ENCODE data around the gene TRMU.

Gene TRMU

DNA sequence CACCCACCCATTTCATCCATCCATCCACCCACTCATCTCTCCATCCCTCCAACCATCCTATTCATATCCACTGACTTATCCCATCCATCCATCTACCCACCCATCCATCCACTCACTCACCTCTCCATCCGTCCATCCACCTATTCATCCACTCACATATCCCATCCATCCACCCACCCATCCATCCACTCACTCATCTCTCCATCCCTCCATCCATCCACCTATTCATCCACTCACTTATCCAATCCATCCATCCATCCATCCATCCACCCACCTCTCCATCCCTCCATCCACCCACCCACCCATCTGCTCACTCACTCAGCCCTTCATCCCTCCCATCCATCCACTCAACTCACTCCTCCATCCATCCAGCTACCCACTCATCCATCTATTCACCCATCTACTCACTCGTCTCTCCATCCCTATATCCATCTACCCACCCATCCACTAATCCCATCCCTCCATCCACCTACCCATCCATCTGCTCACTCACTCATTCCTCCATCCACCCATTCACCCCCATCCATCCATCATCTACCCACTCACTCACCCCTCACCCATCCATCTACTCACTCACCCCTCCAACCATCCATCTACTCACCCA, 36.2 kb downstream of the TRMU start:
- Histone ChIP-seq H3K4me3 (ENCODE audit: low read depth, low read length) (no peak overlapping the region), H3K27me3 (replicated peaks) (no peaks in the 10 kb centered on the region), H3K36me3 (replicated peaks) (no peaks in the 10 kb centered on the region), H3K27ac (no peak overlapping the region)
- in situ Hi-C loops (cut with HindIII; ENCODE audit: low pct_ligation_motif_present, low sequenced_read_pairs) = no loop called here
- TF ChIP-seq, protein P1, sequence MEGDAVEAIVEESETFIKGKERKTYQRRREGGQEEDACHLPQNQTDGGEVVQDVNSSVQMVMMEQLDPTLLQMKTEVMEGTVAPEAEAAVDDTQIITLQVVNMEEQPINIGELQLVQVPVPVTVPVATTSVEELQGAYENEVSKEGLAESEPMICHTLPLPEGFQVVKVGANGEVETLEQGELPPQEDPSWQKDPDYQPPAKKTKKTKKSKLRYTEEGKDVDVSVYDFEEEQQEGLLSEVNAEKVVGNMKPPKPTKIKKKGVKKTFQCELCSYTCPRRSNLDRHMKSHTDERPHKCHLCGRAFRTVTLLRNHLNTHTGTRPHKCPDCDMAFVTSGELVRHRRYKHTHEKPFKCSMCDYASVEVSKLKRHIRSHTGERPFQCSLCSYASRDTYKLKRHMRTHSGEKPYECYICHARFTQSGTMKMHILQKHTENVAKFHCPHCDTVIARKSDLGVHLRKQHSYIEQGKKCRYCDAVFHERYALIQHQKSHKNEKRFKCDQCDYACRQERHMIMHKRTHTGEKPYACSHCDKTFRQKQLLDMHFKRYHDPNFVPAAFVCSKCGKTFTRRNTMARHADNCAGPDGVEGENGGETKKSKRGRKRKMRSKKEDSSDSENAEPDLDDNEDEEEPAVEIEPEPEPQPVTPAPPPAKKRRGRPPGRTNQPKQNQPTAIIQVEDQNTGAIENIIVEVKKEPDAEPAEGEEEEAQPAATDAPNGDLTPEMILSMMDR (IDR thresholded peaks at IDR 0.05; ENCODE audit: low read depth, low read length, missing control alignments) = no peak
- no peak for DNase-seq

DNA sequence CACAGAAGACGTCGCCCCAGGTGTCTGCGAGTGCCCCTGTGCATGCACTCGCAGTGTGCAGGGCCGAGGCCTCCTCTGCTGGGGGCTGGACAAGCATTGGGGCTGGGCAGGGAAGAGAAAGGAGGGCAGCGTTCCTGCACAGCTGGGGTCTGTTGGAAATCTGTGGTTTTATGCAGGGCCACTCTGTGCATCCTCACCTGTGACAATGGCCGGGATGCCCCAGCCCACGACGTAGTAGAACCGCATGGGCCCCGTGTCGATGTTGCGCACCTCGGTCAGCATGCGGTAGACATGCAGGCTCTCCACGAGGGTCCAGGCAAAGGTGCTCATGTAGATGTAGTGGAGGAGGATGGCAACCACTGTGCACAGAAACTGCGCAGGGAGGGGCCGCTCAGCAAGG, 37.2 kb downstream of the TRMU start:
- TF ChIP-seq, protein P1 (IDR thresholded peaks at IDR 0.05; ENCODE audit: low read depth, low read length, missing control alignments) = no peak
- H3K27ac ChIP-seq = no peak overlapping the region
- in situ Hi-C loops (cut with HindIII; ENCODE audit: low pct_ligation_motif_present, low sequenced_read_pairs) = no loop called here
- no peaks in the 10 kb centered on the region for H3K27me3 ChIP-seq (replicated peaks)
- no peaks in the 10 kb centered on the region for H3K36me3 ChIP-seq (replicated peaks)
- no peak for DNase-seq
- no peak overlapping the region for H3K4me3 ChIP-seq (ENCODE audit: low read depth, low read length)

DNA sequence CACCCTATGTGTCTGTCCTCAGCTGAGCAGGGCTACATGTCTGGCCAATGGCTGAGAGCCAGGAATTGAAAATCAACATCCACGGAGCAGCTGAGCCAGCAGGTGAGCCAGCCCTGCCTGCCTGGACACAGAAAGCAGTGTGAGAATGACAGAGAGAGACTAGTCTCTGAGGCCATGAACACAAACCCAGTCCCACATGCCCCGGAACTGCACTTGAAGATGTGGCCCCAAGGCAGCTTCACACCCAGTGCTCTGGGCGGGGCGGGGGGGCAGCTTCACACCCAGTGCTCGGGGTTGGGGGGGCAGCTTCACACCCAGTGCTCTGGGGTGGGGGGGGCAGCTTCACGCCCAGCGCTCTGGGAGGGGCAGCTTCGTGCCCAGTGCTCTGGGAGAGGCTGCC, 37.6 kb downstream of the TRMU start:
- in situ Hi-C loops (cut with HindIII; ENCODE audit: low pct_ligation_motif_present, low sequenced_read_pairs) = no loop called here
- no peak for DNase-seq
- TF ChIP-seq, protein P1 (IDR thresholded peaks at IDR 0.05; ENCODE audit: low read depth, low read length, missing control alignments) = no peak
- Histone ChIP-seq H3K27me3 (replicated peaks) (no peaks in the 10 kb centered on the region), H3K36me3 (replicated peaks) (no peaks in the 10 kb centered on the region), H3K4me3 (ENCODE audit: low read depth, low read length) (no peak overlapping the region), H3K27ac (no peak overlapping the region)

DNA sequence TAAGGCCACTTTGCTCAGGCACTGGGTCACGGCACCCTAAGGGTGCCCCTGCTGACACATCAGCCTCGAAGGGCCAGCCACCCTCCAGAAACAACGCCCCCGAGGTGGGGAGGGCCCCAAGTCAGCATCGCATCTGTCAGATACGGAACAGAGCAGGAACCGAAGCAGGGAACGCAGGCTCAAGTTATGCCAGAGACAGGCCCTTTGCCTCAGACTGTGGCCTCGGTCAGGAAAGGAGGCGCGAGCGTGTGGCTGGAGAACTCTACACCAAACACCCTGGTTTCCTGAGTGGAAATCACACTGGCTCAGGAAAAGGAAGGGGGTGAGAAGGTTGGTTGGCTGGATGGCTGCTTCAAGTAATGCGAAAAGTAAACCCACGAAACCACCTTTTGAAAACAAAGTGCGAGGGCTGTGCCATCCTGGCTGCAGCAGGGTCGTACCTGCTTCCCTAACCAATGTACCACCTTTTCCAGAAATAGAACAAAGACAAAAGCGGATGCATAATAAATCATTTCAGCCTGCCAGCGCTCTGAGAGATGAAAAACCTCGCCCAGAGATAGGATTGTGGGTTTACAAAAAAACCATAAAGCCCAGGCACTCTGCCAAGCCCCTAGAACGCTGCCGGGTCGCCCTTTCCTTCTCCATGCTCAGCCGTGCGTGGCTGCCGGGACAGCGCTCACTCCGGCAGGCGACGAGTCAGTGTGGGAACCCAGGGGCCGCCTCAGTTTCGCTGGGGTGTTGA, 38.6 kb downstream of the TRMU start:
- no peaks in the 10 kb centered on the region for H3K27me3 ChIP-seq (replicated peaks)
- in situ Hi-C loops (cut with HindIII; ENCODE audit: low pct_ligation_motif_present, low sequenced_read_pairs) = no loop called here
- TF ChIP-seq, protein P1 (IDR thresholded peaks at IDR 0.05; ENCODE audit: low read depth, low read length, missing control alignments) = no peak
- H3K4me3 ChIP-seq (ENCODE audit: low read depth, low read length) = no peak overlapping the region
- H3K36me3 ChIP-seq (replicated peaks) = no peaks in the 10 kb centered on the region
- H3K27ac ChIP-seq = no peak overlapping the region
- DNase-seq = no peak

DNA sequence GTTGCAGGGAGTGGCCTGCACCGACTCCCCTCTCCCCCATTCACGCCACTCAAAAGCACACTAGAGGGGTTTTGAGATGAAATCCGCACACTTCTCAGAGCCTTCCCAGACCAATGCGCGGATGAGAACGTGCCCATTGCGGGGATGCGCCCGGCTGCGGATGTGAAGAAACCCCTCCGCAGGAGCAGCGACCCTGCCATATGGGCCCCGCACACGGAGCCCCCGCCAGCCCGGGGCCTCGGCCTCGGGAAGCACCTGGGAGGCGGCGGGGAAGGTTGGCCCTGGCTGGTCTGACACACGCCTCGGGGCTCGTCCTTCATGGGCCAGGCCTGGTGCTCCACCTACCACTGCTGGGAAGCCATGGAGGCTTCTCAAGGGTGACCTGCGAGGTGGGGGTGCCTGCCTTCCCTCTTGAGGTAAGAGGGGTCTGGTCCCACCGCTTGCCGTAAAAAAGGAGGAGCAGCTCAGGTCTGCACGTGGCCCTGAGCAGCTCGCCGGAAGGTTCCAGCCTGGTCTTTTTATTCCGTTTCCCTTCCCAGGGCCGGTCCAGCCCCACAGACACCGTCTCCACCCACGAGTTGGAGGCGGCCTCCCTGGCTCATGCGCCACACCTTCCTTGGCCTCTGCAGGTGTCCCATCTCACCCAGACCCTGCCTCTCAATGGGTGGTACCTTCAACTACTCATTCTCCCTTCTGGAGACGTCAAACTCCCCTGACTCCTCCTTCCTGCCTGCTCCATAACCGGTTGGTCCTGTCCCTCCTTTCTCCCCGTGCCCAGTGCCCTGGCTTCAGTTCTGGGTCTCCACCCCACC, 39.4 kb downstream of the TRMU start:
- Histone ChIP-seq H3K27ac (no peak overlapping the region), H3K4me3 (ENCODE audit: low read depth, low read length) (no peak overlapping the region), H3K27me3 (replicated peaks) (no peaks in the 10 kb centered on the region), H3K36me3 (replicated peaks) (no peaks in the 10 kb centered on the region)
- no peak for DNase-seq
- in situ Hi-C loops (cut with HindIII; ENCODE audit: low pct_ligation_motif_present, low sequenced_read_pairs) = no loop called here
- TF ChIP-seq, protein P1 (IDR thresholded peaks at IDR 0.05; ENCODE audit: low read depth, low read length, missing control alignments) = no peak

All from brain microvascular endothelial cell (primary cell).